HepG2 (cell line): ENCODE data around the gene STOM. TPM values are rescaled to one million over a fixed set of nuclear protein-coding genes. Genes with fewer than 3 reads are reported as not detected.

Experiments used
- AFF4 ChIP-seq: sonication (generic); formaldehyde crosslinking; IDR thresholded peaks from 2 replicates; pipeline ENCODE4 v1.4.0; 2020; ENCODE audit warnings: missing genetic modification reagents
- ARID2 ChIP-seq: sonication (generic); formaldehyde crosslinking; IDR thresholded peaks from 2 replicates; pipeline ENCODE4 v1.8.1; 2022; ENCODE audit warnings: mild to moderate bottlenecking, missing genetic modification reagents, borderline replicate concordance
- CENPX ChIP-seq: sonication (generic); formaldehyde crosslinking; IDR thresholded peaks from 2 replicates; pipeline ENCODE4 v1.9.0; 2021; ENCODE audit warnings: mild to moderate bottlenecking, missing genetic modification reagents, moderate library complexity
- NCOA1 ChIP-seq: sonication (generic); formaldehyde crosslinking; IDR thresholded peaks from 2 replicates; pipeline ENCODE4 v1.9.0; 2021; ENCODE audit warnings: missing genetic modification reagents
- PHB2 ChIP-seq: fragments of 450-650 bp; IDR thresholded peaks from 2 replicates; pipeline ENCODE4 v1.6.1; 2018; ENCODE audit not compliant: partially characterized antibody
- SRF ChIP-seq: IDR thresholded peaks from 2 replicates; pipeline ENCODE4 v1.6.1; 2011; ENCODE audit warnings: mild to moderate bottlenecking, low read depth, low read length, moderate library complexity
- TFDP1 ChIP-seq: IDR thresholded peaks from 2 replicates; pipeline ENCODE4 v1.6.1; 2016; ENCODE audit warnings: missing compliant biosample characterization, missing genetic modification reagents, borderline replicate concordance
- ZBTB40 ChIP-seq, 2 experiments: fragments of 450-650 bp in 1 of 2; sonication (generic) in 1 of 2; formaldehyde crosslinking in 1 of 2; IDR thresholded peaks; 2 replicates each; pipeline versions ENCODE4 v1.6.1 to v1.8.0; 2016 to 2022; ENCODE audit warnings: antibody characterized with exemption in 1 of 2, mild to moderate bottlenecking in 1 of 2, missing genetic modification reagents in 1 of 2
- ZNF44 ChIP-seq: sonication (generic); formaldehyde crosslinking; IDR thresholded peaks from 2 replicates; pipeline ENCODE4 v1.5.1; 2020; ENCODE audit warnings: mild to moderate bottlenecking, missing genetic modification reagents
- ZNF512 ChIP-seq: sonication (generic); formaldehyde crosslinking; IDR thresholded peaks from 2 replicates; pipeline ENCODE4 v1.4.0; 2020; ENCODE audit warnings: mild to moderate bottlenecking, missing genetic modification reagents
- ZNF674 ChIP-seq: sonication (generic); formaldehyde crosslinking; IDR thresholded peaks from 2 replicates; pipeline ENCODE4 v1.5.0; 2020; ENCODE audit warnings: low read depth, mild to moderate bottlenecking, missing genetic modification reagents
- ZNF761 ChIP-seq: sonication (generic); formaldehyde crosslinking; conservative IDR thresholded peaks from 2 replicates; pipeline ENCODE4 v1.4.0; 2020; ENCODE audit warnings: mild to moderate bottlenecking, missing genetic modification reagents
- polyA plus RNA-seq, 8 experiments: library from polyadenylated mRNA; depleted of rRNA in 3 of 8; stranded (reverse) in 7 of 8; unstranded in 1 of 8; fragments of >200 nt; fragmentation: Illumina TruSeq in 4 of 8; extraction: Trizol in 4 of 8; gene quantifications; 2 replicates each; pipeline versions ENCODE4 v1.2.1 to v1.2.3, GENCODE V29; 2011 to 2016; ENCODE audit warnings: low read depth in 4 of 8, missing spikeins in 1 of 8, mixed read lengths in 1 of 8; ENCODE audit not compliant: insufficient read depth in 1 of 8
- total RNA-seq, 5 experiments: library from RNA; depleted of rRNA; stranded (reverse); fragments of >200 nt; fragmentation: Illumina TruSeq; extraction: Trizol; gene quantifications; 2 replicates each; pipeline ENCODE4 v1.2.3, GENCODE V29; 2016; ENCODE audit warnings: low read depth in 1 of 5

STOM gene
- total and polyA plus RNA-seq, 2 of the 13 experiments (the other 11 are each of a cell fraction or from before 2014, with no cell fraction given) = 43.6 to 165 TPM

GRCh38 chr9:121289026-121289771, 80.9 kb downstream of the STOM start (continued):
- TF ChIP-seq AFF4 (CRISPR knock-in tag) (no peak), ZNF674 (CRISPR knock-in tag) (no peak), ZNF512 (CRISPR knock-in tag) (no peak), PHB2 (no peak), ARID2 (CRISPR knock-in tag) (no peak), SRF (no peak), TFDP1 (CRISPR knock-in tag) (no peak), ZNF761 (peak; percentile 39; the same call in 1 of the 2 replicates), ZNF44 (no peak), ZBTB40 (IDR thresholded peaks at IDR 0.05) (no peak), ZBTB40 (CRISPR knock-in tag; IDR thresholded peaks at IDR 0.05) (no peak), CENPX (CRISPR knock-in tag) (no peak), NCOA1 (CRISPR knock-in tag) (no peak)
